GM12873 (cell line): Measurements from ENCODE around the gene TMEM132D.

Experiments
- CTCF ChIP-seq: IDR thresholded peaks from 2 replicates; pipeline ENCODE4 v1.5.1; 2012; ENCODE audit warnings: low read depth, mild to moderate bottlenecking, moderate library complexity, low read length, control low read depth; ENCODE audit not compliant: insufficient read depth; ENCODE audit errors: missing control alignments

Gene TMEM132D

GRCh38 chr12:129887101-129887500, 16.7 kb downstream of the TMEM132D start:
- TF ChIP-seq CTCF: no peak

- TF ChIP-seq CTCF: no peak
Measured at GRCh38 chr12:129886541-129886940, 17.3 kb downstream of the TMEM132D start.

DNA sequence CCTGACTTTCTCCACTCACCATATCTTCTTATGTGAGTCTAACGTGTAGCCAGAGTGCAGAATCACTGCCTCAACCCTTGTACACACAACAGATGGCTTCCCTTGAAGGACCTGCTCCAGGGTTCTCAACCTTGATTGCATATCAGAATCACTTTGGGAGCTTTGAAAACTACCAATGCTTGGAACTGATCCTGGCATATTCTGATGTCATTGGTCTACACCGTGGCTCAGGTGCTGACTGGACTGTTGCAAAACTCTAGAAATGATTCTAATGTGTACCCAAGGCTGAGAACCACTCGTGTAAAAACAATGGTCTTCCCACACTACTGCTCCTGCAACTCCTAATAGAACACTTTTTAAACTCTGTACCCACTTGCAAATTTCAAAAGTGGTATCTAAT, 18.5 kb downstream of the TMEM132D start:
- TF ChIP-seq CTCF: no peak

DNA sequence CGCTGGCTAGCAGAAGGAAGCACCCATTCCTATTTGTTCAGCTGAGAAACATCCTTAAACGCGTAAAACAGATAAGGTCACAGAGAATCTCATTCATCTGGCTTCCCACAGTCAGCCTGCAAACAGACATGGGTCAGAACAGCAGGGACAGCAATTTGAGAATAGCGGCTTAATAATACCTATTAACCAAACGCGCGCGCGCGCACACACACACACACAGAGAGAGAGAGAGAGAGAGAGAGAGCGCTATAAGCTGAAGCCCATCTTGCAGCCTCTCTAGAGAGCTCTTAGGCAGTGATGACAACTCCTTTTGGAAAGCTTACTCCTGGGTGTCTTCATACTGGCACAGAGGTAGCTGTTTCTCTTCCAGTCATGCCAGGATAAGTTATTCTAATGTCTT, 26.4 kb downstream of the TMEM132D start:
- no peak for TF ChIP-seq CTCF

DNA sequence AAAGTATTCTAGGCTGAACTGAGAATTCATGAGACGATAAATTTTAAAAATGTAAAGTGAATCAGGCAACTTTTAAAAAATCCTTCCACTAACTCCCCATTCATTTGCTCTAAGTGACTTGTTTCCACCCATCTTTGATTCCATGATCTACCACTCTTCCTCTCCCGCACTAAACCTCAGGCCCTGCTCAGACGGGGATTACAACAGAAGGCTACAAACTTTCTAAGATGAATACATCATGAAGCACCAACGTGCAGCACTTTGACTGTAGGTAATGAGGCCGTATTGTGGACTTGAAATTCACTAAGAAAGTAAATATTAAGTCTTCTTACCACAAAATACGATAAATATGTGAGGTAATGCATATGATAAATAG, 30.0 kb downstream of the TMEM132D start:
- no peak for TF ChIP-seq CTCF

DNA sequence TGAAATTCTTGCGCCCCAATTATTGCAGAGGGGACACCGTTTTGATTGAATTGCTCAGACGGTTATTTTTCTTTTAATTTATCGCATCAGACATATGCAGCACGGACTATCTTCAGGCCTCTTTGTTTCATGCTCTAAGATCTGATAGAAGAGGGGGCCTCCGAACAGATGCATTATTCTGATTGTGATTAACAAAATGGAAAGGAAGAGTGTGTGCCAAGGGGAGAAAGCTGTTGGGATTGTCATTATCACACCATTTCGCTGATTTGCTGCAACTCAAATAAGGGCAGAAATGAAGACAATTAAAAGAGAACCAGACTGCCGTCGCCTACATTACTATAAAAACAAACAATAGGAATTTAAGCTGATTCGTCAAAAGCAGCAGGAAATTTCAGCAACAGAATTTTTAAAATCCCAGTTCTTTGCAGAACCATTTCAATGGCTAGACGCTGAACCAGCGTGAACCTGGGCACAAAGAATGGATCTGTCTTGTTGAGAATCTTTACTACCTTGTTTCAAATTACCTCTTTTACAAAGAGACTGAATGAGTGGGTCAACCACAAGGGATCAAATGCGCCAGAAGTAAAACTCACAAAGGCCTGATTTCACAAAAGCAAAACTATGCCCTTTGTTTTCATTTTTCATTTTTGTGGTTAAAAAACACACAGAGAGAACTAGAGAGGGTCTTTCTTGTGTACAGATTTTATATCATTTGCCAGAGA, 30.6 kb downstream of the TMEM132D start:
- no peak for TF ChIP-seq CTCF

- TF ChIP-seq CTCF: no peak
Measured at GRCh38 chr12:129871991-129872972, 31.5 kb downstream of the TMEM132D start.
